T-cell (primary cell): ENCODE data around the gene CAPN11. TPM values are rescaled to one million over a fixed set of nuclear protein-coding genes. Genes with fewer than 3 reads are reported as not detected.
A peak's percentile ranks its signal among the peaks of the same experiment; 100 is the strongest.

Source experiments
- ATAC-seq, 4 experiments: fragments of 200-7000 bp in 3 of 4; fragments of 150-1000 bp in 1 of 4; cut with Tn5 transposase; replicated peaks in 1 of 4; 1 replicate in 3 of 4; 2 replicates in 1 of 4; pipeline ENCODE4 v1.10.0; 2021; ENCODE audit warnings: moderate library complexity in 3 of 4, mild to moderate bottlenecking in 2 of 4, moderate number of reproducible peaks in 1 of 4
- CTCF ChIA-PET, 2 donors: fragments of 300-600 bp; sonication (Branson Sonifier 250); formaldehyde crosslinking; loops; one replicate each; lab custom pipeline; 2022; ENCODE audit warnings: antibody characterized with exemption in 2 of 2; lab: Charles Lee
- POLR2A ChIA-PET, 2 donors: fragments of 300-600 bp; sonication (Branson Sonifier 250); formaldehyde crosslinking; loops; one replicate each; lab custom pipeline; 2022; ENCODE audit warnings: antibody characterized with exemption in 2 of 2; lab: Charles Lee
- DNase-seq, 35 experiments: peaks; one replicate each; pipeline versions ENCODE4 v3.0.0 to v3.0.0-alpha.2; 2013 to 2023
- H3K27ac ChIP-seq: one replicate; pipeline ENCODE4 v1.5.1; 2013; ENCODE audit warnings: low read length
- H3K27me3 ChIP-seq, 2 experiments: replicated peaks in 1 of 2; 1 replicate in 1 of 2; 2 replicates in 1 of 2; pipeline versions ENCODE4 v1.6.1 to v1.7.0; 2013; ENCODE audit warnings: low read length in 1 of 2, mixed read lengths in 1 of 2; ENCODE audit not compliant: control insufficient read depth in 2 of 2, insufficient read depth in 2 of 2; ENCODE audit errors: extremely low read depth in 1 of 2
- H3K36me3 ChIP-seq, 2 donors: 1 replicate in 1 of 2; 2 replicates in 1 of 2; pipeline versions ENCODE4 v1.6.1 to v1.7.0; 2013; ENCODE audit warnings: low read length in 1 of 2; ENCODE audit not compliant: control insufficient read depth in 2 of 2, insufficient read depth in 1 of 2; ENCODE audit errors: extremely low read depth in 1 of 2
- H3K4me1 ChIP-seq, 2 experiments: 1 replicate in 1 of 2; 2 replicates in 1 of 2; pipeline versions ENCODE4 v1.6.1 to v1.7.0; 2013; ENCODE audit warnings: low read length in 2 of 2, mixed read lengths in 1 of 2; ENCODE audit not compliant: insufficient read depth in 2 of 2, control insufficient read depth in 1 of 2; ENCODE audit errors: extremely low read depth in 1 of 2
- H3K4me3 ChIP-seq, 2 donors: 1 replicate in 1 of 2; 2 replicates in 1 of 2; pipeline versions ENCODE4 v1.5.1 to v1.7.0; 2013; ENCODE audit warnings: mild to moderate bottlenecking in 2 of 2, low read length in 1 of 2, moderate library complexity in 1 of 2; ENCODE audit not compliant: control insufficient read depth in 1 of 2; ENCODE audit errors: extremely low read depth in 1 of 2
- H3K9me3 ChIP-seq: 2 replicates; pipeline ENCODE4 v1.7.0; 2013
- H3K27ac Mint-ChIP-seq, 2 donors: one replicate each; pipeline ENCODE4 v1.8.0; 2020 to 2021; ENCODE audit warnings: mild to moderate bottlenecking in 2 of 2, mixed read lengths in 2 of 2
- H3K27me3 Mint-ChIP-seq, 2 donors: one replicate each; pipeline ENCODE4 v1.8.0; 2021 to 2022; ENCODE audit warnings: mixed read lengths in 2 of 2
- H3K36me3 Mint-ChIP-seq: one replicate; pipeline ENCODE4 v1.8.0; 2021; ENCODE audit warnings: mixed read lengths
- H3K4me1 Mint-ChIP-seq, 3 donors: one replicate each; pipeline ENCODE4 v1.8.0; 2020 to 2022; ENCODE audit warnings: mixed read lengths in 3 of 3, mild to moderate bottlenecking in 1 of 3
- H3K4me3 Mint-ChIP-seq, 3 donors: one replicate each; pipeline ENCODE4 v1.8.0; 2020 to 2022; ENCODE audit warnings: mild to moderate bottlenecking in 3 of 3, mixed read lengths in 3 of 3, moderate library complexity in 3 of 3
- H3K9me3 Mint-ChIP-seq, 3 donors: one replicate each; pipeline ENCODE4 v1.8.0; 2020 to 2022; ENCODE audit warnings: mixed read lengths in 3 of 3
- WGBS: methylation state at CpG from one replicate; pipeline ENCODE4 v1.1.5; 2013; ENCODE audit warnings: missing lambda C conversion rate; ENCODE audit not compliant: insufficient coverage; 5-methylcytosine and 5-hydroxymethylcytosine counted together
- total RNA-seq, 35 experiments: library from RNA in 6 of 35; stranded (reverse) in 6 of 35; fragments of 120-200 nt in 1 of 35; gene quantifications; one replicate each; pipeline versions ENCODE4 v1.2.1 to v1.2.4 and lab custom pipeline; 2013 to 2026

CAPN11 gene
- total RNA-seq, 5 donors from 2014 or later (not counting 1 experiment from before 2014, with no cell fraction given), result 0.79 TPM; not detected in 4

DNA sequence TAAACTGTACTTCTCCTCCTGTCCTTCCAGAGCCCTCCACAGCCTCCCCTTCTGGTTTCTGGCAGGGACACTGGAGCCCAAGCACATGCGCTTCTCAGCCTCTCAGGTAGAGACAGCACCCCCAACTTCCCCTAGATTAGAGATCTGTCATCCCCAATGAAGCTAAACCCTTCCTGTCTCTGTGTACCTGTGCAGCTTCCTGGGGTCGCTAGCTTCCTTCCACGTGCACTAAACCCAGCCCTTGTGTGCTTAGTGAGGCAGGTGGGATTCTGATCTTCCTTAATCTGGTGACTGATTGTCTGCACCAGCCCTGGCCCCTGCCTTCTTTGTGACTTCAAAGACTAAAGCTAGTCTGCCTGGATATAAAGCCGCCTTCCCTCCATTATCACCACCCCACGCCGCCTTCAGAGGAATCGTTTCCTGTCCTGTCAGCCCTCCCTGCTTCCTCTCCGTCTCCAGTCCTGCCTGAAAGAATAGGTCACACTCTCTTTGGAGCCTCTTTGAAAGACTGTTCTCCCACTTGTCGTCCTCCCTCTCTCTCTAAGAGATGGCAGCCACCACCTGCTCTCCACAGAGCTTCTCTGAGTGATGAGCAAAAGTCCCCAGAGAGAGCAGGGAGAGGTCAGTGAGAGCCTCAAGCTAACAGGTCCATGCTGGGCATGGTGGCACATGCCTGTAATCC is 27.5 kb downstream of the CAPN11 start:
- Histone ChIP-seq H3K36me3 (no peaks in the 10 kb centered on the region), H3K4me1 (peaks cover 5 to 10% of the 10 kb centered on the region in 2 experiments), H3K27ac (no peak overlapping the region), H3K27me3 (peaks cover 0 to 18% of the 10 kb centered on the region in 2 experiments), H3K9me3 (no peaks in the 10 kb centered on the region), H3K4me3 (no peak overlapping the region)
- 12% methylated on average over 4 of the region's 9 CpGs for WGBS
- Mint-ChIP-seq H3K9me3 (no peaks in the 10 kb centered on the region), H3K4me1 (peaks cover 7 to 16% (median 9%) of the 10 kb centered on the region in 3 donors), H3K36me3 (no peaks in the 10 kb centered on the region), H3K27me3 (peaks cover 0 to 9% of the 10 kb centered on the region in 2 donors), H3K4me3 (peak overlapping the region in 1 of 3 donors; percentile 62), H3K27ac (peak overlapping the region in 1 of 2 donors; percentile 64)
- ATAC-seq, result peak; percentile 65 to 81 (median 74)
- DNase-seq, result peak in 4 of 35 experiments; percentile 3 to 22 (median 3)
- POLR2A ChIA-PET, result interaction anchor here in 1 of 2 donors (0.6 kb wide), 1 partner anchor 13 kb away, joined by 3 read pairs; no protein-coding TSS in a partner anchor
- CTCF ChIA-PET, result no interaction called here

GRCh38 chr6:44186635-44187025 is 28.0 kb downstream of the CAPN11 start:
- CTCF ChIA-PET, result no interaction called here
- H3K27me3 ChIP-seq, result peaks cover 0 to 23% of the 10 kb centered on the region in 2 experiments
- H3K36me3 ChIP-seq, result no peaks in the 10 kb centered on the region
- WGBS, result 92% methylated on average over 4 of the region's 7 CpGs
- no peaks in the 10 kb centered on the region for H3K9me3 Mint-ChIP-seq
- H3K27ac Mint-ChIP-seq, result no peak overlapping the region
- H3K27ac ChIP-seq, result no peak overlapping the region
- ATAC-seq (no peak), DNase-seq (no peak)
- POLR2A ChIA-PET, result interaction anchor here in 1 of 2 donors (0.6 kb wide), 1 partner anchor 43 kb away, joined by 4 read pairs; no protein-coding TSS in a partner anchor
- peaks cover 7 to 16% (median 9%) of the 10 kb centered on the region in 3 donors for H3K4me1 Mint-ChIP-seq
- peaks cover 5 to 10% of the 10 kb centered on the region in 2 experiments for H3K4me1 ChIP-seq
- H3K4me3 ChIP-seq, result no peak overlapping the region
- H3K9me3 ChIP-seq, result no peaks in the 10 kb centered on the region
- peaks cover 0 to 9% of the 10 kb centered on the region in 2 donors for H3K27me3 Mint-ChIP-seq
- H3K4me3 Mint-ChIP-seq, result peak overlapping the region in 1 of 3 donors; percentile 62
- H3K36me3 Mint-ChIP-seq, result no peaks in the 10 kb centered on the region

- CTCF ChIA-PET, result no interaction called here
- no peaks in the 10 kb centered on the region for H3K36me3 Mint-ChIP-seq
These were observed 30.2 kb downstream of the CAPN11 start for GRCh38 chr6:44188819-44189218.

GRCh38 chr6:44189257-44189656 is 30.6 kb downstream of the CAPN11 start:
- Histone ChIP-seq H3K27me3 (peaks cover 0 to 27% of the 10 kb centered on the region in 2 experiments), H3K27ac (no peak overlapping the region), H3K4me3 (no peak overlapping the region), H3K36me3 (no peaks in the 10 kb centered on the region), H3K9me3 (no peaks in the 10 kb centered on the region), H3K4me1 (peaks cover 5 to 10% of the 10 kb centered on the region in 2 experiments)
- Mint-ChIP-seq H3K4me3 (no peak overlapping the region), H3K4me1 (peaks cover 7 to 16% (median 9%) of the 10 kb centered on the region in 3 donors), H3K9me3 (no peaks in the 10 kb centered on the region), H3K36me3 (no peaks in the 10 kb centered on the region), H3K27ac (no peak overlapping the region), H3K27me3 (peaks cover 0 to 14% of the 10 kb centered on the region in 2 donors)
- CTCF ChIA-PET, result no interaction called here
- DNase-seq (no peak), ATAC-seq (no peak)
- POLR2A ChIA-PET, result no interaction called here
- WGBS, result 50% methylated on average over 2 of the region's 2 CpGs

More at GRCh38 chr6:44188819-44189218, 30.2 kb downstream of the CAPN11 start:
- DNase-seq, result no peak
- Mint-ChIP-seq H3K27ac (no peak overlapping the region), H3K4me3 (no peak overlapping the region), H3K9me3 (no peaks in the 10 kb centered on the region), H3K4me1 (peaks cover 7 to 16% (median 9%) of the 10 kb centered on the region in 3 donors), H3K27me3 (peaks cover 0 to 14% of the 10 kb centered on the region in 2 donors)
- no peak for ATAC-seq
- Histone ChIP-seq H3K27ac (no peak overlapping the region), H3K36me3 (no peaks in the 10 kb centered on the region), H3K9me3 (no peaks in the 10 kb centered on the region), H3K27me3 (peaks cover 0 to 29% of the 10 kb centered on the region in 2 experiments), H3K4me3 (no peak overlapping the region), H3K4me1 (peaks cover 5 to 10% of the 10 kb centered on the region in 2 experiments)
- WGBS, result no CpG with 5 or more reads among the region's 2 CpGs
- POLR2A ChIA-PET, result no interaction called here

- Mint-ChIP-seq H3K9me3 (no peaks in the 10 kb centered on the region), H3K27ac (no peak overlapping the region), H3K4me3 (no peak overlapping the region), H3K36me3 (no peaks in the 10 kb centered on the region), H3K27me3 (peaks cover 4 to 13% of the 10 kb centered on the region in 2 donors), H3K4me1 (peaks cover 6 to 8% (median 7%) of the 10 kb centered on the region in 3 donors)
- DNase-seq (no peak), ATAC-seq (no peak)
- Histone ChIP-seq H3K9me3 (no peaks in the 10 kb centered on the region), H3K4me3 (no peak overlapping the region), H3K27me3 (peaks cover 0 to 30% of the 10 kb centered on the region in 2 experiments), H3K4me1 (peaks cover 5 to 8% of the 10 kb centered on the region in 2 experiments), H3K27ac (no peak overlapping the region), H3K36me3 (no peaks in the 10 kb centered on the region)
- WGBS, result no CpG with 5 or more reads among the region's 2 CpGs
- ChIA-PET CTCF (no interaction called here), POLR2A (no interaction called here)
These were observed 32.1 kb downstream of the CAPN11 start for GRCh38 chr6:44190715-44191114.

DNA sequence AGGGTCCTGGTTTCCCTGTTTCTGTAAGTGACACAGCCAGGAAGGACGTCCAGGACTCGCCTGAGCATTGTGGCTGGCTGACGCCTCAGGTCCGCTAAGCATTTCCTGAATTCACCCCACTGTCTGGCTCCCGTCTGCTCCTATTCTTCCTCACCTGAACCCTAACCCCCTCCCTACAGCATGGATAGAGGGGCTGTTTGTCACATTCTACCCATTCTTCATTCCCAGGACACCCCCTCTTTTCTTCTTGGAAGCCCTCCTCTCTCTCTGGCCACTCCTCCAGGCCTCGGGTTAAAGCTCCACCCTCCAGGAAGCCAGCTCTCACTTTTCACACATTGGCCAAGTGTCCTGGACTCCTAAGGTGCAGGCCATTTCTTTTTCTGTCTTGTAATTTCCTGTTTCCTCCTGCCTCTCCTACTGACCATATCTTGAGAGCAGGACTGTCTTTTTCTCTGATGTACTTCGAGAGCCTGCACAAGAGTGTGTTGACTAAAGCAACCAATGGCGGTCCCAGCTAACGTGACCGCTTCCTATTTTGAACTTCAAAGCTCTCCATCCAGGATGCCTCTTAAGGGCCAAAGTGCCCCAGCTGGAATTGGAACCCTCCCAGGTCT is 33.9 kb downstream of the CAPN11 start:
- H3K27me3 ChIP-seq, result peaks cover 0 to 25% of the 10 kb centered on the region in 2 experiments
- H3K4me1 Mint-ChIP-seq, result no peaks in the 10 kb centered on the region
- no peak overlapping the region for H3K27ac ChIP-seq
- DNase-seq (no peak), ATAC-seq (no peak)
- no peaks in the 10 kb centered on the region for H3K9me3 Mint-ChIP-seq
- H3K36me3 ChIP-seq, result no peaks in the 10 kb centered on the region
- peaks cover 4 to 8% of the 10 kb centered on the region in 2 donors for H3K27me3 Mint-ChIP-seq
- no peaks in the 10 kb centered on the region for H3K9me3 ChIP-seq
- H3K4me3 ChIP-seq, result no peak overlapping the region
- POLR2A ChIA-PET, result no interaction called here
- H3K4me3 Mint-ChIP-seq, result no peak overlapping the region
- CTCF ChIA-PET, result no interaction called here
- no peak overlapping the region for H3K27ac Mint-ChIP-seq
- 58% methylated on average over 10 of the region's 10 CpGs for WGBS
- H3K4me1 ChIP-seq, result no peaks in the 10 kb centered on the region
- no peaks in the 10 kb centered on the region for H3K36me3 Mint-ChIP-seq
